DND-41 (cell line): Measurements from ENCODE around the gene DHRS7B.

ENCODE experiments used
- EZH2 ChIP-seq: IDR thresholded peaks from 3 replicates; pipeline ENCODE4 v1.6.1; 2012; ENCODE audit warnings: borderline replicate concordance, low read depth, mild to moderate bottlenecking, moderate library complexity, low read length, inconsistent platforms; ENCODE audit not compliant: severe bottlenecking
- TF ChIP-seq, protein P1 (sequence below): IDR thresholded peaks from 2 replicates; pipeline ENCODE4 v1.5.1; 2012; ENCODE audit warnings: borderline replicate concordance, low read length, moderate library complexity, mild to moderate bottlenecking; ENCODE audit not compliant: poor library complexity, severe bottlenecking; ENCODE audit errors: extremely low read depth

DNA sequence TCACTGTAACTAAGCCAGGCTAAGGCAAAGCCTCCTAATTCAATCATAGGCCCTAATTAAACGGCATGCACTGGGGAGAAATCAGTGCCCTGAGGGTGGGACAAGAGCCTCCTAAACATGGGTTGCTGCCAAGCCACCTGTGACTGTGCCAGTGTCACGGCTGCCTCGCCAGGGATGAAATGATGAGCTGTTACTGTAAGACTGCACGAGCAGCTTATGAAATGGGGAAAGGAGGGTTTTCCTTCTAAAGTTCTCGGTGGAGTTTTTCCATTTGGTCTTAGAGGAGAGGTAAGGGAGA, 74.5 kb downstream of the DHRS7B start:
- no peak for TF ChIP-seq EZH2
- TF ChIP-seq, protein P1, sequence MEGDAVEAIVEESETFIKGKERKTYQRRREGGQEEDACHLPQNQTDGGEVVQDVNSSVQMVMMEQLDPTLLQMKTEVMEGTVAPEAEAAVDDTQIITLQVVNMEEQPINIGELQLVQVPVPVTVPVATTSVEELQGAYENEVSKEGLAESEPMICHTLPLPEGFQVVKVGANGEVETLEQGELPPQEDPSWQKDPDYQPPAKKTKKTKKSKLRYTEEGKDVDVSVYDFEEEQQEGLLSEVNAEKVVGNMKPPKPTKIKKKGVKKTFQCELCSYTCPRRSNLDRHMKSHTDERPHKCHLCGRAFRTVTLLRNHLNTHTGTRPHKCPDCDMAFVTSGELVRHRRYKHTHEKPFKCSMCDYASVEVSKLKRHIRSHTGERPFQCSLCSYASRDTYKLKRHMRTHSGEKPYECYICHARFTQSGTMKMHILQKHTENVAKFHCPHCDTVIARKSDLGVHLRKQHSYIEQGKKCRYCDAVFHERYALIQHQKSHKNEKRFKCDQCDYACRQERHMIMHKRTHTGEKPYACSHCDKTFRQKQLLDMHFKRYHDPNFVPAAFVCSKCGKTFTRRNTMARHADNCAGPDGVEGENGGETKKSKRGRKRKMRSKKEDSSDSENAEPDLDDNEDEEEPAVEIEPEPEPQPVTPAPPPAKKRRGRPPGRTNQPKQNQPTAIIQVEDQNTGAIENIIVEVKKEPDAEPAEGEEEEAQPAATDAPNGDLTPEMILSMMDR, result no peak
